A549 (cell line): ENCODE results near the gene CEP164. TPM values are rescaled to one million over a fixed set of nuclear protein-coding genes. Genes with fewer than 3 reads are reported as not detected.

Experiments used
- ATAC-seq, 2 experiments: fragments of 200-7000 bp in 1 of 2; fragments of >200 bp in 1 of 2; cut with Nextera tagmentation in 1 of 2; cut with Tn5 transposase in 1 of 2; 3 replicates each; pipeline versions ENCODE4 v1.8.0 to v1.9.1; 2018 to 2020; ENCODE audit warnings: mild to moderate bottlenecking in 1 of 2, moderate library complexity in 1 of 2
- CTCF ChIA-PET: fragments of 300-600 bp; sonication (Branson Sonifier 250); formaldehyde crosslinking; extraction: SDS; loops from one replicate; lab custom pipeline; 2021; ENCODE audit warnings: antibody characterized with exemption, inconsistent platforms; lab: Yijun Ruan, JAX
- POLR2A ChIA-PET: fragments of 350-600 bp; formaldehyde crosslinking; extraction: SDS; loops from one replicate; lab custom pipeline; 2021; ENCODE audit warnings: antibody characterized with exemption, inconsistent platforms; lab: Yijun Ruan, JAX
- DNase-seq, 2 experiments: peaks; one replicate each; pipeline versions ENCODE4 v3.0.0 to v3.0.0-alpha.2; 2011 to 2016; ENCODE audit warnings: low read depth in 1 of 2, low spot score in 1 of 2
- FAIRE-seq: peaks from 2 replicates; lab custom pipeline; 2011; peaks lifted over from hg19 to GRCh38; lab: Jason Lieb, UNC
- H3K27ac ChIP-seq, 2 experiments: fragments of >200 bp; sonication (Bioruptor Twin); formaldehyde crosslinking; 3 replicates each; pipeline ENCODE4 v1.5.1; 2016 to 2017
- H3K4me1 ChIP-seq: fragments of >200 bp; sonication (Bioruptor Twin); formaldehyde crosslinking; 3 replicates; pipeline ENCODE4 v1.6.1; 2016
- H3K4me2 ChIP-seq: fragments of >200 bp; sonication (Bioruptor Twin); formaldehyde crosslinking; 3 replicates; pipeline ENCODE4 v1.6.1; 2016
- H3K4me3 ChIP-seq: fragments of >200 bp; sonication (Bioruptor Twin); formaldehyde crosslinking; 3 replicates; pipeline ENCODE4 v1.5.1; 2016
- H3K9me3 ChIP-seq: fragments of >200 bp; sonication (Bioruptor Twin); formaldehyde crosslinking; 3 replicates; pipeline ENCODE4 v1.6.1; 2016
- CBX8 ChIP-seq: fragments of 200-600 bp; sonication (generic); IDR thresholded peaks from 2 replicates; pipeline ENCODE4 v1.6.1; 2016
- CEBPB ChIP-seq, 2 experiments: fragments of >200 bp in 1 of 2; sonication (Bioruptor Twin) in 1 of 2; formaldehyde crosslinking in 1 of 2; IDR thresholded peaks; 2 replicates each; pipeline ENCODE4 v1.6.1; 2012 to 2016
- CHD4 ChIP-seq: fragments of 200-600 bp; sonication (generic); IDR thresholded peaks from 2 replicates; pipeline ENCODE4 v1.6.1; 2016; ENCODE audit warnings: antibody characterized with exemption, mild to moderate bottlenecking, borderline replicate concordance
- EHMT2 ChIP-seq: fragments of 200-600 bp; sonication (generic); IDR thresholded peaks from 2 replicates; pipeline ENCODE4 v1.6.1; 2016; ENCODE audit warnings: antibody characterized with exemption, low read depth, mild to moderate bottlenecking, moderate library complexity
- FOXS1 ChIP-seq: fragments of 250-450 bp; sonication (Bioruptor Pico); IDR thresholded peaks from 2 replicates; pipeline ENCODE4 v1.5.0; 2020; ENCODE audit warnings: mild to moderate bottlenecking, moderate library complexity
- HOXA7 ChIP-seq: fragments of 250-450 bp; sonication (Bioruptor Pico); IDR thresholded peaks from 2 replicates; pipeline ENCODE4 v1.5.0; 2020; ENCODE audit warnings: mild to moderate bottlenecking, moderate library complexity
- HOXB5 ChIP-seq: fragments of 250-450 bp; sonication (Bioruptor Pico); IDR thresholded peaks from 2 replicates; pipeline ENCODE4 v1.5.0; 2020; ENCODE audit warnings: mild to moderate bottlenecking, moderate library complexity
- JUN ChIP-seq, 2 experiments: fragments of >200 bp; sonication (Bioruptor Twin); formaldehyde crosslinking; IDR thresholded peaks; 2 replicates in 1 of 2; 3 replicates in 1 of 2; pipeline ENCODE4 v1.6.1; 2016 to 2017
- MAFK ChIP-seq: fragments of 450-650 bp; IDR thresholded peaks from 2 replicates; pipeline ENCODE4 v1.6.1; 2014; ENCODE audit not compliant: partially characterized antibody
- NFE2L2 ChIP-seq: fragments of 150-350 bp; conservative IDR thresholded peaks from 2 replicates; pipeline ENCODE4 v1.6.1; 2014; ENCODE audit warnings: low read length
- NPAS2 ChIP-seq: fragments of 250-450 bp; sonication (Bioruptor Pico); IDR thresholded peaks from 2 replicates; pipeline ENCODE4 v1.8.0; 2022; ENCODE audit warnings: mild to moderate bottlenecking, moderate library complexity, borderline replicate concordance
- PHF8 ChIP-seq: fragments of 200-600 bp; sonication (generic); IDR thresholded peaks from 2 replicates; pipeline ENCODE4 v1.6.1; 2016; ENCODE audit warnings: low read depth, mild to moderate bottlenecking, antibody characterized with exemption, moderate library complexity, borderline replicate concordance
- POLR2A ChIP-seq: IDR thresholded peaks from 2 replicates; pipeline ENCODE4 v1.6.1; 2012; ENCODE audit warnings: mild to moderate bottlenecking, low read length
- POLR2AphosphoS2 ChIP-seq: conservative IDR thresholded peaks from 2 replicates; pipeline ENCODE4 v1.6.1; 2012; ENCODE audit warnings: low read length, improper control_type of control experiment, inconsistent platforms
- RAD21 ChIP-seq, 2 experiments: fragments of >200 bp in 1 of 2; sonication (Bioruptor Twin) in 1 of 2; formaldehyde crosslinking in 1 of 2; IDR thresholded peaks in 1 of 2; conservative IDR thresholded peaks in 1 of 2; 2 replicates in 1 of 2; 3 replicates in 1 of 2; pipeline ENCODE4 v1.6.1; 2012 to 2018; ENCODE audit warnings: inconsistent platforms in 1 of 2
- SMC3 ChIP-seq: fragments of >200 bp; sonication (Bioruptor Twin); formaldehyde crosslinking; IDR thresholded peaks from 3 replicates; pipeline ENCODE4 v1.6.1; 2018; ENCODE audit warnings: inconsistent platforms
- SREBF2 ChIP-seq: fragments of 450-650 bp; IDR thresholded peaks from 2 replicates; pipeline ENCODE4 v1.6.1; 2014; ENCODE audit warnings: mild to moderate bottlenecking, moderate library complexity
- TFCP2L1 ChIP-seq: fragments of 250-450 bp; sonication (Bioruptor Pico); IDR thresholded peaks from 2 replicates; pipeline ENCODE4 v1.5.0; 2021; ENCODE audit warnings: mild to moderate bottlenecking
- ZC3H11A ChIP-seq: fragments of 450-650 bp; IDR thresholded peaks from 2 replicates; pipeline ENCODE4 v1.6.1; 2014; ENCODE audit warnings: antibody characterized with exemption, mild to moderate bottlenecking
- WGBS: methylation state at CpG from one replicate; pipeline ENCODE4 v1.1.6; 2017; ENCODE audit errors: missing lambda C conversion rate; 5-methylcytosine and 5-hydroxymethylcytosine counted together
- polyA plus RNA-seq, 4 experiments: library from polyadenylated mRNA; depleted of rRNA in 3 of 4; stranded (reverse); fragments of >200 nt; fragmentation: RNase III in 1 of 4; extraction: RNeasy Plus Mini Kit Qiagen cat#74134 plus additional on column Dnase treatment in 1 of 4; gene quantifications; 2 replicates in 3 of 4; 3 replicates in 1 of 4; pipeline ENCODE4 v1.2.3, GENCODE V29; 2011 to 2017
- TF ChIP-seq, protein P1 (sequence below): fragments of >200 bp; sonication (Bioruptor Twin); formaldehyde crosslinking; IDR thresholded peaks from 2 replicates; pipeline ENCODE4 v1.6.1; 2016
- TF ChIP-seq, protein P2 (sequence below): fragments of 150-350 bp; IDR thresholded peaks from 2 replicates; pipeline ENCODE4 v1.6.1; 2014; ENCODE audit warnings: low read depth, mild to moderate bottlenecking, low read length
- TF ChIP-seq, protein P3 (sequence below): fragments of 250-450 bp; sonication (Bioruptor Pico); IDR thresholded peaks from 2 replicates; pipeline ENCODE4 v1.5.0; 2020; ENCODE audit warnings: low read depth, mild to moderate bottlenecking, moderate library complexity
- TF ChIP-seq, protein P4 (sequence below): fragments of >200 bp; sonication (Bioruptor Twin); formaldehyde crosslinking; IDR thresholded peaks from 3 replicates; pipeline ENCODE4 v1.5.1; 2016
- TF ChIP-seq, protein P5 (sequence below): IDR thresholded peaks from 2 replicates; pipeline ENCODE4 v1.6.1; 2012

The CEP164 gene
- polyA plus RNA-seq, 2 of the 4 experiments (the other 2 are of a cell fraction) = 17.4 to 19.6 TPM

DNA sequence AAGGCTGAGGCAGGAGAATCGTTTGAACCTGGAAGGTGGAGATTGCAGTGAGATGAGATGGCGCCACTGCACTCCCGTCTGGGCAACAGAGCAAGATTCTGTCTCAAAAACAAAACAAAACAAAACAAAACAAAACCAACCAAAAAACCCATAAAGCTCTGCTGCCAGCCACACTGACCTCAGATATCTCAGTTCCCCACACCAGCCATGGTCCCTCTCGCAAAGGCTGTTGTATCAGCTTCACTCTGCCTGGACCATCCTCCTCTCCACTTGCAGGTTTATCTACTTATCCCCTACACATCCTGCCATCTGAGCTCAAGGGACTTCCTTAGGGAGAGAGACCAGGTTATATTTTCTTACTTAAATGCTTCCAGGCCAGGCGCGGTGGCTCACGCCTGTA is 25.4 kb upstream of the CEP164 start:
- TF ChIP-seq ZC3H11A (no peak), CBX8 (no peak), HOXB5 (no peak)
- H3K9me3 ChIP-seq = no peaks in the 10 kb centered on the region
- ChIA-PET POLR2A (no interaction called here), CTCF (interaction anchor here (1.4 kb wide), 1 partner anchor 12 kb away, joined by 3 read pairs; the partner anchor contains the start of gene BACE1-AS)
- H3K4me2 ChIP-seq = no peak overlapping the region
- no peak for ATAC-seq
- DNase-seq = no peak
- FAIRE-seq = no peak
- WGBS = 90% methylated on average over 7 of the region's 7 CpGs
- no peak overlapping the region for H3K27ac ChIP-seq
- H3K4me3 ChIP-seq = no peak overlapping the region
- peaks cover 6% of the 10 kb centered on the region; the same call in 1 of the 3 replicates for H3K4me1 ChIP-seq

DNA sequence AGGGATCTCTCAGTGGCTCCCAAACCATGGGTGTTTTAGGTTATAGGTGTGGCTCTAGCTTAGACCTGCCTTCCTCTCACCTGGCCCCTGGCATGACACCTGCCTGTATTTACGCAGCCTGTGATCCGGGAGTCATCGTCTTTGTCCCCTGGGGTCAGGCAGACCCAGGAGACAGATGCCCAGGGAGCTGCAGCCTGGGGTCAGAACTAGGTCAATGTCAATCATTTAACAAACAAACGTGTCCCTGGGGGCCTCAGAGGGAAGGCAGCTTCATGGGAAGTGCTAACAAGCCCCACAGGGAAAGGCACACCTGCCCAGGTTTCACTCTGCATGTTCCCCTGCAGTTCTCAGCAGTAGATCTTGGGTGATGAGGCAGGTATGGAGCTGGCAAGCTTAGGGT is 24.6 kb upstream of the CEP164 start:
- CTCF ChIA-PET = interaction anchor here (0.6 to 1.4 kb wide), 4 partner anchors 12 to 57 kb away, joined by 3 to 4 read pairs (median 3); partner anchors contain the start of genes BACE1 and BACE1-AS

DNA sequence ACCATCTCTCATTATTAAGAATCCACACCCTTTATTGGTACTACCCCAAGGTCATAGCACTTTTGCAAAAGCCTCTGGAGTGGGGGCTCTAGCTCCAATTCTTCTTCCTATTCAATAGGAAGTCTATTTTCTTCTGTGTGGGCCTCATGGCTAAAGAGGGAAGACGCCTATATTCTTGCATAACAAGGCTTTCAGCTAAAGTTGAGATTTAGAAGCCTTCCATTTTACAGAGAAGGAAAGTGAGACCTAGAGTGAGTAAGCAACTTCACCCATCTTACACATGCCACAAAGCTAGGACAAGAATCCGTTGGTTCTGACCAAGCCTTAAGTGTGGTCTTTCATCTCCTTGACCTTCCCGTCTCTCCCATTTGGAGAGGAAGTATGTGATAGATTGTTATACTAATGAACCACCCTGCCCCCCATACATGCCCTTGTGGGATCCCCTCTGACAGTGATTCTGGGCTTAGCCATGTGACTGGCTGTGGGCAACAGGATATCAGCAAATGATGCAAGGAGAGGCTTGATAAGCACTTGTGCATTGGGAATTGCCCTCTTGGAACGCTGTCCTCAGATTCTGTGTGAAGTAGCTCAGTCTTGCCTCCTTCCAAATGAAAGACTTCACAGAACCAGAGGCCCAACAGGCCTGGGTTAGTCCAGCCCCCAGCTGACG is 23.9 kb upstream of the CEP164 start:
- FAIRE-seq = no peak

More for the DNA sequence above, 24.6 kb upstream of the CEP164 start:
- POLR2A ChIA-PET = no interaction called here
- Histone ChIP-seq H3K4me1 (peaks cover 6% of the 10 kb centered on the region; the same call in 1 of the 3 replicates), H3K4me3 (no peak overlapping the region), H3K4me2 (no peak overlapping the region), H3K9me3 (no peaks in the 10 kb centered on the region), H3K27ac (no peak overlapping the region)
- 89% methylated on average over 3 of the region's 4 CpGs for WGBS
- TF ChIP-seq PHF8 (no peak), SMC3 (no peak)
- DNase-seq (no peak), FAIRE-seq (no peak), ATAC-seq (no peak)

More for the DNA sequence above, 23.9 kb upstream of the CEP164 start:
- CTCF ChIA-PET = interaction anchor here (0.6 to 1.4 kb wide), 4 partner anchors 12 to 57 kb away, joined by 3 to 4 read pairs (median 3); partner anchors contain the start of genes BACE1 and BACE1-AS
- WGBS = 78% methylated on average over 5 of the region's 5 CpGs
- Histone ChIP-seq H3K9me3 (no peaks in the 10 kb centered on the region), H3K4me1 (peaks cover 6% of the 10 kb centered on the region; the same call in 1 of the 3 replicates), H3K4me2 (no peak overlapping the region), H3K27ac (no peak overlapping the region), H3K4me3 (no peak overlapping the region)
- POLR2A ChIA-PET = no interaction called here
- DNase-seq = no peak
- no peak for ATAC-seq
- TF ChIP-seq POLR2AphosphoS2 (no peak), TFCP2L1 (no peak), CEBPB (IDR thresholded peaks at IDR 0.05) (no peak), JUN (IDR thresholded peaks at IDR 0.05) (no peak), MAFK (no peak), SREBF2 (no peak), NFE2L2 (no peak), HOXA7 (CRISPR knock-in tag) (no peak), EHMT2 (no peak), FOXS1 (no peak), POLR2A (no peak), CHD4 (no peak), NPAS2 (no peak), RAD21 (conservative IDR thresholded peaks at IDR 0.05 in 1 of 2, IDR thresholded peaks at IDR 0.05 in 1 of 2) (no peak)
- TF ChIP-seq, protein P1, sequence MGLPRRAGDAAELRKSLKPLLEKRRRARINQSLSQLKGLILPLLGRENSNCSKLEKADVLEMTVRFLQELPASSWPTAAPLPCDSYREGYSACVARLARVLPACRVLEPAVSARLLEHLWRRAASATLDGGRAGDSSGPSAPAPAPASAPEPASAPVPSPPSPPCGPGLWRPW = no peak
- TF ChIP-seq, protein P2, sequence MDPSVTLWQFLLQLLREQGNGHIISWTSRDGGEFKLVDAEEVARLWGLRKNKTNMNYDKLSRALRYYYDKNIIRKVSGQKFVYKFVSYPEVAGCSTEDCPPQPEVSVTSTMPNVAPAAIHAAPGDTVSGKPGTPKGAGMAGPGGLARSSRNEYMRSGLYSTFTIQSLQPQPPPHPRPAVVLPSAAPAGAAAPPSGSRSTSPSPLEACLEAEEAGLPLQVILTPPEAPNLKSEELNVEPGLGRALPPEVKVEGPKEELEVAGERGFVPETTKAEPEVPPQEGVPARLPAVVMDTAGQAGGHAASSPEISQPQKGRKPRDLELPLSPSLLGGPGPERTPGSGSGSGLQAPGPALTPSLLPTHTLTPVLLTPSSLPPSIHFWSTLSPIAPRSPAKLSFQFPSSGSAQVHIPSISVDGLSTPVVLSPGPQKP = no peak
- TF ChIP-seq, protein P3, sequence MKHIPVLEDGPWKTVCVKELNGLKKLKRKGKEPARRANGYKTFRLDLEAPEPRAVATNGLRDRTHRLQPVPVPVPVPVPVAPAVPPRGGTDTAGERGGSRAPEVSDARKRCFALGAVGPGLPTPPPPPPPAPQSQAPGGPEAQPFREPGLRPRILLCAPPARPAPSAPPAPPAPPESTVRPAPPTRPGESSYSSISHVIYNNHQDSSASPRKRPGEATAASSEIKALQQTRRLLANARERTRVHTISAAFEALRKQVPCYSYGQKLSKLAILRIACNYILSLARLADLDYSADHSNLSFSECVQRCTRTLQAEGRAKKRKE (CRISPR knock-in tag) = no peak
- TF ChIP-seq, protein P4, sequence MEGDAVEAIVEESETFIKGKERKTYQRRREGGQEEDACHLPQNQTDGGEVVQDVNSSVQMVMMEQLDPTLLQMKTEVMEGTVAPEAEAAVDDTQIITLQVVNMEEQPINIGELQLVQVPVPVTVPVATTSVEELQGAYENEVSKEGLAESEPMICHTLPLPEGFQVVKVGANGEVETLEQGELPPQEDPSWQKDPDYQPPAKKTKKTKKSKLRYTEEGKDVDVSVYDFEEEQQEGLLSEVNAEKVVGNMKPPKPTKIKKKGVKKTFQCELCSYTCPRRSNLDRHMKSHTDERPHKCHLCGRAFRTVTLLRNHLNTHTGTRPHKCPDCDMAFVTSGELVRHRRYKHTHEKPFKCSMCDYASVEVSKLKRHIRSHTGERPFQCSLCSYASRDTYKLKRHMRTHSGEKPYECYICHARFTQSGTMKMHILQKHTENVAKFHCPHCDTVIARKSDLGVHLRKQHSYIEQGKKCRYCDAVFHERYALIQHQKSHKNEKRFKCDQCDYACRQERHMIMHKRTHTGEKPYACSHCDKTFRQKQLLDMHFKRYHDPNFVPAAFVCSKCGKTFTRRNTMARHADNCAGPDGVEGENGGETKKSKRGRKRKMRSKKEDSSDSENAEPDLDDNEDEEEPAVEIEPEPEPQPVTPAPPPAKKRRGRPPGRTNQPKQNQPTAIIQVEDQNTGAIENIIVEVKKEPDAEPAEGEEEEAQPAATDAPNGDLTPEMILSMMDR = no peak
- TF ChIP-seq, protein P5, sequence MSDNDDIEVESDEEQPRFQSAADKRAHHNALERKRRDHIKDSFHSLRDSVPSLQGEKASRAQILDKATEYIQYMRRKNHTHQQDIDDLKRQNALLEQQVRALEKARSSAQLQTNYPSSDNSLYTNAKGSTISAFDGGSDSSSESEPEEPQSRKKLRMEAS = no peak
